ENCODE results near the gene GRIN2C.

GRIN2C gene

GRCh38 chr17:74796211-74796610 is 63.5 kb downstream of the GRIN2C start:
- no peak for DNase-seq

GRCh38 chr17:74795327-74796020 is 64.2 kb downstream of the GRIN2C start:
- no peak for DNase-seq

- DNase-seq: no peak
These were observed 67.0 kb downstream of the GRIN2C start for GRCh38 chr17:74792586-74793105.
